Activated CD8-positive, alpha-beta T cell treated with anti-CD3 and anti-CD28 coated beads for 36 hours (primary cell): Measurements from ENCODE around the gene C1orf52. TPM values are rescaled to one million over a fixed set of nuclear protein-coding genes. Genes with fewer than 3 reads are reported as not detected.
A peak's percentile ranks its signal among the peaks of the same experiment; 100 is the strongest.
"Not testable (repeated sequence)": the region's sequence is repeated elsewhere in the genome, so short reads cannot be mapped to it uniquely, and the experiment has no call there.

Source experiments
- ATAC-seq: fragments of 200-7000 bp; cut with Tn5 transposase; one replicate; pipeline ENCODE4 v1.10.0; 2021; ENCODE audit warnings: mild to moderate bottlenecking, moderate library complexity
- CTCF ChIA-PET: fragments of 350-600 bp; sonication (Branson Sonifier 250); formaldehyde crosslinking; loops from one replicate; lab custom pipeline; 2021; ENCODE audit warnings: antibody characterized with exemption; lab: Charles Lee
- POLR2A ChIA-PET: fragments of 350-600 bp; sonication (Branson Sonifier 250); formaldehyde crosslinking; loops from one replicate; lab custom pipeline; 2021; ENCODE audit warnings: antibody characterized with exemption; lab: Charles Lee
- DNase-seq: peaks from one replicate; pipeline ENCODE4 v3.0.0-alpha.2; 2020
- H3K27ac Mint-ChIP-seq: one replicate; pipeline ENCODE4 v1.8.0; 2021; ENCODE audit warnings: mild to moderate bottlenecking, mixed read lengths
- H3K27me3 Mint-ChIP-seq: one replicate; pipeline ENCODE4 v1.8.0; 2021; ENCODE audit warnings: mixed read lengths
- H3K36me3 Mint-ChIP-seq: one replicate; pipeline ENCODE4 v1.8.0; 2021; ENCODE audit warnings: low read depth, mixed read lengths
- H3K4me1 Mint-ChIP-seq: one replicate; pipeline ENCODE4 v1.8.0; 2021; ENCODE audit warnings: low read depth, mixed read lengths
- H3K4me3 Mint-ChIP-seq: one replicate; pipeline ENCODE4 v1.8.0; 2021; ENCODE audit warnings: mild to moderate bottlenecking, moderate library complexity, mixed read lengths
- H3K9me3 Mint-ChIP-seq: one replicate; pipeline ENCODE4 v1.8.0; 2021; ENCODE audit warnings: mixed read lengths
- intact Hi-C: fragments of 100-400 bp; cut with micrococcal nuclease; formaldehyde crosslinking; loops from one replicate; pipeline ENCODE4 v1.10.0; 2022
- total RNA-seq, 2 experiments: library from RNA; stranded (reverse); gene quantifications; one replicate each; pipeline ENCODE4 v1.2.3, GENCODE V29; 2021
- TF ChIP-seq, protein P1 (sequence below): fragments of 200-600 bp; IDR thresholded peaks from one replicate; pipeline ENCODE4 v1.8.0; 2022; ENCODE audit warnings: antibody characterized with exemption, mild to moderate bottlenecking

Gene C1orf52
- total RNA-seq, 2 experiments from 2014 or later, result 26.8 to 35.7 TPM

DNA sequence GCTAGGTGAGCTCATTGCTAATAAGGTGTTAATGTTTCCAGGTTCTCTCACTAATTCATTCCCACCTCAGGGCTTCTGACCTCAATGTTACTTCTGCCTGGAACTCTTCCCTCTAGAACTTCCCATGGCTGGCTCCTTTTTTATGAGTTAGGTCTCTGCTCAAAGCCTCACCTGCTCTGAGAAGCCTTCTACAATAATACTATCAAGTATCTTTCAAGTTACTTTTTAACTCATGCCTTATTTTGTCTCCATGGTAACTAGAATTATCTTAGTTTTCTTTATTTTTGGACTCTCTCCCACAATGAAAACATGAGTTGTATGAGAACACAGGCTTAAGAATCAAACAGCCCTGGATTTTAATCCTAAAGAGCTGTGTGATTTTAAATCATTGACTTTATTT is 3.5 kb upstream of the C1orf52 start:
- Mint-ChIP-seq H3K27me3 (no peaks in the 10 kb centered on the region), H3K4me3 (no peak overlapping the region), H3K27ac (no peak overlapping the region), H3K36me3 (peaks cover 21% of the 10 kb centered on the region), H3K9me3 (peaks cover 5% of the 10 kb centered on the region), H3K4me1 (peaks cover 15% of the 10 kb centered on the region)
- DNase-seq (no peak), ATAC-seq (no peak)
- TF ChIP-seq, protein P1, sequence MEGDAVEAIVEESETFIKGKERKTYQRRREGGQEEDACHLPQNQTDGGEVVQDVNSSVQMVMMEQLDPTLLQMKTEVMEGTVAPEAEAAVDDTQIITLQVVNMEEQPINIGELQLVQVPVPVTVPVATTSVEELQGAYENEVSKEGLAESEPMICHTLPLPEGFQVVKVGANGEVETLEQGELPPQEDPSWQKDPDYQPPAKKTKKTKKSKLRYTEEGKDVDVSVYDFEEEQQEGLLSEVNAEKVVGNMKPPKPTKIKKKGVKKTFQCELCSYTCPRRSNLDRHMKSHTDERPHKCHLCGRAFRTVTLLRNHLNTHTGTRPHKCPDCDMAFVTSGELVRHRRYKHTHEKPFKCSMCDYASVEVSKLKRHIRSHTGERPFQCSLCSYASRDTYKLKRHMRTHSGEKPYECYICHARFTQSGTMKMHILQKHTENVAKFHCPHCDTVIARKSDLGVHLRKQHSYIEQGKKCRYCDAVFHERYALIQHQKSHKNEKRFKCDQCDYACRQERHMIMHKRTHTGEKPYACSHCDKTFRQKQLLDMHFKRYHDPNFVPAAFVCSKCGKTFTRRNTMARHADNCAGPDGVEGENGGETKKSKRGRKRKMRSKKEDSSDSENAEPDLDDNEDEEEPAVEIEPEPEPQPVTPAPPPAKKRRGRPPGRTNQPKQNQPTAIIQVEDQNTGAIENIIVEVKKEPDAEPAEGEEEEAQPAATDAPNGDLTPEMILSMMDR, result no peak
- ChIA-PET CTCF (interaction anchor here (0.8 to 7.7 kb wide), 5 partner anchors 8 to 318 kb away, joined by 3 to 138 read pairs (median 5); partner anchors contain the start of gene BCL10), POLR2A (no interaction called here)
- intact Hi-C loops, result no loop called here

DNA sequence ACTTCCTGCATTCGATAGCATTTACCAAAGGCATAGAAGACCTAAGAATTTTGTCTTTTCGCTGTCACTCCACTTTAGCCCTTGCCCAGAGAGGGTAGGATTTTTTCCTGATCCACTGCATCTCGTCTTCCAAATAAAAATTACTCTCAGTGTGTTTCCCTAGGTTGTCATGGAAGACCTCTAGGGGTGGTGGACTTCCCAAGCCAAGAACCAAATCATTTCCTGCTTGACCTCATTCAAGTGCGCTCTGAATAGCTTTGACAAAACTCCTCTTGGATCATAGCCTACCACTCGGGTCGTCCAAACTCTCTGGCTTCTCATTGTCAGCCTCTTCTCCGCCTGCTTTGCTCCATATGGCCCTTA is 431 bp upstream of the C1orf52 start:
- peak overlapping the region; percentile 96 for H3K27ac Mint-ChIP-seq
- ChIA-PET CTCF (interaction anchor here (0.6 to 9.3 kb wide), 36 partner anchors 11 to 325 kb away, joined by 3 to 167 read pairs (median 4); partner anchors contain the start of gene BCL10), POLR2A (interaction anchor here (0.6 to 3.5 kb wide), 5 partner anchors 13 to 154 kb away, joined by 3 to 24 read pairs (median 3); partner anchors contain the start of genes BCL10 and SYDE2)
- intact Hi-C loops, result loop anchor here (1.0 to 5.0 kb wide), 2 partner anchors 153 to 315 kb away; no protein-coding TSS in a partner anchor
- no peaks in the 10 kb centered on the region for H3K27me3 Mint-ChIP-seq
- peak overlapping the region; percentile 87 for H3K4me3 Mint-ChIP-seq
- H3K36me3 Mint-ChIP-seq, result peaks cover 27% of the 10 kb centered on the region
- TF ChIP-seq, protein P1, result peak; percentile 10
- ATAC-seq, result no peak
- peaks cover 5% of the 10 kb centered on the region for H3K9me3 Mint-ChIP-seq
- DNase-seq, result no peak
- peaks cover 34% of the 10 kb centered on the region for H3K4me1 Mint-ChIP-seq

DNA sequence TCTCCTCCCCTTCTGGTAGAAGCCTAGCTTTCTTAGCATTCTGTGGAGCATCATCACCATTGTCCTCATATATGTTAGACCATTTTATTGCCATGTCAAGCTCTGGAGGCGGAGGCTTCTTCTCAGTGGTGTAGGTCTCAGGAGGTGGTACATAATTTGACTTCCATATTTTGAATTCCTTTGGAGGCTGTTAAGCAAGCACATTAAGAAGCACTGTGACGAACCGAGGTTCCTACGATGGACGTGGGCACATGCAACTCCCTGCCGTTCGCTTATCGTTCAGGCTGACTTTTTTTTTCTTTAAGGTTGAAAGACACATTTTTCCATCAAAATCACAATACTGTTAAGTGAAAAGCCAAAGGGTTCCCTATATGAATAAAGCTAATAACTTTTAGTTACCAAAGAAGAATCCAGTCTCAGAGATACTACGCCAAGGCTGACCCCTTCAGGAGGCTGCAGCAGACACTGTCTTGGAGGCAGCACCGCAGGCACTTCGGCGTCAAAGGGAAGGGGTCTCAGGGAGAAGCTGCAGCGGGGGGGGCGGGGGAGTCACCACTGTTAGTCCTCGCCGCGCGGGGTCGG is 835 bp downstream of the C1orf52 start:
- CTCF ChIA-PET, result interaction anchor here (0.6 to 9.3 kb wide), 38 partner anchors 10 to 1153 kb away, joined by 3 to 167 read pairs (median 4); partner anchors contain the start of gene BCL10
- ATAC-seq, result no peak
- TF ChIP-seq, protein P1, result no peak
- H3K27me3 Mint-ChIP-seq, result no peaks in the 10 kb centered on the region
- peak overlapping the region; percentile 96 for H3K27ac Mint-ChIP-seq
- POLR2A ChIA-PET, result interaction anchor here (1.1 to 3.5 kb wide), 4 partner anchors 17 to 314 kb away, joined by 3 to 24 read pairs (median 4); partner anchors contain the start of genes BCL10 and SYDE2
- no peak for DNase-seq
- peak overlapping the region; percentile 87 for H3K4me3 Mint-ChIP-seq
- peaks cover 27% of the 10 kb centered on the region for H3K36me3 Mint-ChIP-seq
- H3K4me1 Mint-ChIP-seq, result peaks cover 37% of the 10 kb centered on the region
- H3K9me3 Mint-ChIP-seq, result peaks cover 5% of the 10 kb centered on the region
- intact Hi-C loops, result loop anchor here (1.0 to 5.0 kb wide), 2 partner anchors 151 to 313 kb away; no protein-coding TSS in a partner anchor

DNA sequence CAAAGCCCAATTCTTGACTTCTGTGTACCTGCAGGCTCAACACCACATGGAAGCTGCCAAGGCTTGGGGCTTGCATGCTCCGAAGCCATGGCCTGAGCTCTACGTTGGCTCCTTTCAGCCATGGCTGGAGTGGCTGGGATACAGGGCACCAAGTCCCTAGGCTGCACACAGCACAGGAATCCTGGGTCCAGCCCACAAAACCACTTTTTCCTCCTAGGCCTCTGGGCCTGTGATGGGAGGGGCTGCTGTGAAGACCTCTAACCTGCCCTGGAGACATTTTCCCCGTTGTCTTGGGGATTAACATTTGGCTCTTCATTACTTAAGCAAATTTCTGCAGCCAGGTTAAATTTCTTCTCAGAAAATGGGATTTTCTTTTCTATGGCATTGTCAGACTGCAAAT is 10.4 kb downstream of the C1orf52 start:
- POLR2A ChIA-PET, H3K27ac Mint-ChIP-seq, H3K4me3 Mint-ChIP-seq, DNase-seq, H3K27me3 Mint-ChIP-seq, intact Hi-C loops, ATAC-seq, H3K9me3 Mint-ChIP-seq: not testable (repeated sequence)
- CTCF ChIA-PET, result interaction anchor here (0.9 to 5.3 kb wide), 6 partner anchors 9 to 305 kb away, joined by 3 to 33 read pairs (median 6); partner anchors contain the start of gene C1orf52
- Mint-ChIP-seq H3K4me1 (peaks cover 16% of the 10 kb centered on the region), H3K36me3 (peaks cover 25% of the 10 kb centered on the region)

DNA sequence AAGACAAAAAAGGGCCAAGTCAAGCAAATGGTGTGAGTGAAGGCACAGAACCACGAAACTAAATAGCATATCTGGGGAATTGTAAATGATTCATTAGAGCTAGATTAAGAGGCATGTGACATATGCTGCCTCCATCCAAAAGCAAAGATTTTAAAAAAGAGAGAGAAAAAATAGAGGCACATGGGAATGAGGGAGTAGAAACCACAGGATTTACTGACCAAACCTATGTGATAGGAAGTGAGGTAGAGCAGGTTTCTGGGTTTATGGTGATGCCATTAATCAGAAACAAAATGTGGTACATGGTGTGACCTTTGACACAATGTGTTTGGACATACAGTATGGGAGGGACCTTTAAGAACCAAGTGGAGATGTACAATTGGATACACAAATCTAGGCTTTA is 13.6 kb downstream of the C1orf52 start:
- POLR2A ChIA-PET, result no interaction called here
- no peak overlapping the region for H3K4me3 Mint-ChIP-seq
- CTCF ChIA-PET, result interaction anchor here (2.2 to 5.3 kb wide), 3 partner anchors 8 to 14 kb away, joined by 9 to 33 read pairs (median 25); partner anchors contain the start of gene C1orf52
- H3K36me3 Mint-ChIP-seq, result peaks cover 17% of the 10 kb centered on the region
- intact Hi-C loops, result no loop called here
- DNase-seq, result no peak
- H3K4me1 Mint-ChIP-seq, result peaks cover 7% of the 10 kb centered on the region
- no peaks in the 10 kb centered on the region for H3K27me3 Mint-ChIP-seq
- ATAC-seq, result no peak
- H3K27ac Mint-ChIP-seq, result no peak overlapping the region
- H3K9me3 Mint-ChIP-seq, result peaks cover 6% of the 10 kb centered on the region
- TF ChIP-seq, protein P1, result no peak
